GM19043 (cell line): Measurements from ENCODE around the gene CACNB2.
"Not testable (repeated sequence)": the region's sequence is repeated elsewhere in the genome, so short reads cannot be mapped to it uniquely, and the experiment has no call there.

Experiments used
- ATAC-seq: cut with Tn5 transposase; IDR thresholded peaks from one replicate; pipeline ENCODE4 v1.9.1; 2021; ENCODE audit warnings: low read depth; ENCODE audit not compliant: unreplicated experiment

The CACNB2 gene

DNA sequence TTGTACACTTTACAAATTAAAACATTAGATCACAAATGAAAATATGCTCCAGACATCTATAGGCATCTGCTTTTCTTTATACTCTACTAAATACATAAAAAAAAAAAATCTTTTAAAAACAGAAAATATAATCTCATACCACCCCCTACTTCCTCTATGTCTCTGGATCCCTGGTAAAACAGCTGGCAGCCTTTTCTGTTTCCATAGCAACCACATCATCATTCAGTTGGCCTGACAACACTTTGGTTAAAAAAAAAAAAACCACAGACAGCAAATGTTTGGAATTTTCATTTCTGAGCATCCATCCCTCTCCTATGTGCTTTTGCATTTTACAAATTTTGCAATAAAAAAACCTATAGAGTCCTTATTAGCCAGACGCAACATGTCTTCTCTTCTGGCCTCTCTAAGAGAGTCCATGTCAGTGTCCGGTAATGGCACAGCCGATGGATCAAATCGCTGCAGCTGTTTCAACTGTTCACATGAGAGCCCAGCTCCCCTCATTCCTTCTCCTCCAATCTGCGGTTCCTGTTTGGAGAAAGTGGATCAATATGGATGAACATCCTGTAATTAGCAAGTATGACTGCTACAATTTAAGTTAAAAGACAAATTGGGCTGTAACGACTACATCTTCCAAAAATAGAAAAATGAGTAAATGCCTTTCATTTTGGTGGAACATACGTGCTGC, 405.5 kb downstream of the CACNB2 start:
- no peak for ATAC-seq

DNA sequence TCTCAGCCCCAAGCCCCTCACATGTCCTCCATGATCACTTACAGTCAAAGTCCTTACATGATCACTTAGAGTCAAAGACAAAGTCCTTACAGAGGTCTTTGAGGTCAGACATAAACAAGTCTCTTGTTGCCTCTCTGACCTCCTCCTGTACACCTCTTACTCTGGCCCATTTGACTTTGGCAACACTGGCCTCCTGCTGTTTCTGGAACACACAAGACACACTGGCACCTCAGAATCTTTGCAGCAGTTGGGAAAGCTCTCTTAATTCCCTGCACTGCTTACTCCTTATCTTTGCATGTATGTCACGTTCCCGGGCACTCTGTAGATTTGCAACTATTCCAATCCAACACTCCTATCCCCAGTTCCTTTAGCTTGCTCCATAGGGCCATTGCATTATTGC, 408.9 kb downstream of the CACNB2 start:
- no peak for ATAC-seq

DNA sequence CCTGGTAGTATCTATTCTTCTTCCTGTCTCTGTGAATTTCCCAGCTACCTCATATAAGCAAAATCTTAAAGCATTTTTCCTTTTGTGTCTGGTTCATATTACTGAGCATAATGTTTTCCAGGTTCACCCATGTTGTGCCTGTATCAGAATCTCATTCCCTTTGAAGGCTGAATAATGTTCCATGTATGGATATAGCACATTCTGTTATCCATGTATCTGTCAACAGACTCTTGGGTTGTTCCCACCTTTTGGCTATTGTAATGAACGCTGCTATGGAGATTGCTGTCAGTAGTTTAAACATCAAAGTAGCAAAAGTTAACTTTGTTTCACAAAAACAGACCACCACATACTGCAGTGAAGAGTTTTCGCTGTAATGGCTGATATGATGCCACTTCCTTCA, 411.2 kb downstream of the CACNB2 start:
- no peak for ATAC-seq

DNA sequence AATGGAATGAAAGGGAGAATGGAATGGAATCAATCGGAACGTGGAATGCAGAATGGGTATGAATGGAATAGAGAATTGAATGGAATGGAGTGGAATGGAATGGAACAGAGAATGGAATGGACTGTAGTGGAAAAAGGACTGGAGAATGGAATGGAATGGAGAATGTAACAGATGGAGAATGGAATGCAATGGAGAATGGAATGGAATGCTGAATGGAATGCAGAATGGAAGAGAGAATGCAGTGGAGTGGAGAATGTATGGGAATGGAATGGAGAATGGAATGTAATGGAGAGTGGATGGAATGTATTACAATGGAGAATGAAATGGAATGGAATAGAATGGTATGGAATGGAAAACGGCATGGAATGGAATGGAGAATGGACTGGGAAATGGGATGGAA, 414.3 kb downstream of the CACNB2 start:
- ATAC-seq: no peak

DNA sequence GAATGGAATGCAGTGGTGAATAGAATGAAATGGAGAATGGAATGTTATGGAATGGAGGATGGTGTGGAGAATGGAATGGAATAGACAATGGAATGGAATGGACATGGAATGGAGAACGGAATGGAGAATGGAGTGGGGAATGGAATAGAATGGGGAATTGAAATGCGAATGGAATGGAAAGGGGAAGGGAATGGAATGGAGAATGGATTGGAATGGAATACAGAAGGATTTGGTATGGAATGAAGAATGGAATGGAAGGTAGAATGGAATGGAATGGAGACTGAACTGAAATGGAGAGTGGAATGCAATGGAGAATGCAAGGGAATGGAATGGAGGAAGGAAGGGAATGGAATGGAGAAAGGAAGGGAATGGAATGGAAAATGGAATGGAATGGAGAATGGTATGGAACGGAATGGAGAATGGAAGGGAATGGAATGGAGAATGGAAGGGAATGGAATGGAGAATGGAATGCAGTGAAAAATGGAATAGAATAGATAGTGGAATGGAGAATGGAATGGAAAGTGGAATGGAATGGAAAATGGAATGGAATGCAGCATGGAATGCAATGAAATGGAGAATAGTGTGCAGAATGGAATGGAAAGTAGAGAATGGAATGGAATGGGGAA, 416.4 kb downstream of the CACNB2 start:
- no peak for ATAC-seq

DNA sequence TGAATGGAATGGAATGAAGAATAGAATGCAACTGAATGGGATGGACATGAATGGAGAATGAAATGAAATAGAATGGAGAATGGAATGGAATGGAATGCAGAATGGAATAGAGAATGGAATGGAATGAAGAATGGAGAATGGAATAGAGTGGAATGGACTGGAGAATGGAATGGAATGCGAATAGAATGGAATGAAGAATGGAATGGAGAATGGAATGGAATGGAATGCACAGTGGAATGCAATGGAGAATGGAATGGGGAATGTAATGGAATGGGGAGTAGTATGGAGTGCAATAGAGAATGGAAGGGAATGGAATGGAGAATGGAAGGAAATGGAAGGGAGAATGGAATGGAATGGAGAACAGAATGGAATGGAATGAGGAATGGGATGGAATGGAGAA, 417.7 kb downstream of the CACNB2 start:
- no peak for ATAC-seq

DNA sequence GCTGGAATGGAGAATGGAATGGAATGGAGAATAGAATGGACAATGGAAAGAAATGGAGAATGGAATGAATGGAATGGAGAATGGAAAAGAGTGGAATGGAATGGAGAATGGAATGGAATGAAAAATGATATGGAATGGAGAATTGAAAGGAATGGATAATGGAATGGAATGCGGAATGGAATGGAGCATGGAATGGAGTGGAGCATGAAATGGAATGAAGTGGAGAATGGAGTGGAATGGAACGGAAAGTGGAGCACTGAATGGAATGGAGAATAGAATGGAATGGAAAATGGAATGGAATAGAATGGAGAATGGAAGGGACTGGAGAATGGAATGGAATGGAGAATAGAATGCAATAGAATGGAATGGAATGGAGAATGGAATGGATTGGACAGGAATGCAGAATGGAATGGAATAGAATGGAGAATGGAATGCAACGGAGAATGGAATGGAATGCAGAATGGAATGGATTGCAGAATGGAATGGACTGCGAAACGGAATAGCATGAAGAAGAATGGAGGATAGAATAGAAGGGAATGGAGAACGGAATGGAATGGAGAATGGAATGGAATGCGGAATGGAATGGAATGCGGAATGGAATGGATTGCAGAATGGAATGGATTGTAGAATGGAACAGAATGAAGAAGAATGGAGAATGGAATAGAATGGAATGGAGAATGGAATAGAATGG, 421.8 kb downstream of the CACNB2 start:
- no peak for ATAC-seq

DNA sequence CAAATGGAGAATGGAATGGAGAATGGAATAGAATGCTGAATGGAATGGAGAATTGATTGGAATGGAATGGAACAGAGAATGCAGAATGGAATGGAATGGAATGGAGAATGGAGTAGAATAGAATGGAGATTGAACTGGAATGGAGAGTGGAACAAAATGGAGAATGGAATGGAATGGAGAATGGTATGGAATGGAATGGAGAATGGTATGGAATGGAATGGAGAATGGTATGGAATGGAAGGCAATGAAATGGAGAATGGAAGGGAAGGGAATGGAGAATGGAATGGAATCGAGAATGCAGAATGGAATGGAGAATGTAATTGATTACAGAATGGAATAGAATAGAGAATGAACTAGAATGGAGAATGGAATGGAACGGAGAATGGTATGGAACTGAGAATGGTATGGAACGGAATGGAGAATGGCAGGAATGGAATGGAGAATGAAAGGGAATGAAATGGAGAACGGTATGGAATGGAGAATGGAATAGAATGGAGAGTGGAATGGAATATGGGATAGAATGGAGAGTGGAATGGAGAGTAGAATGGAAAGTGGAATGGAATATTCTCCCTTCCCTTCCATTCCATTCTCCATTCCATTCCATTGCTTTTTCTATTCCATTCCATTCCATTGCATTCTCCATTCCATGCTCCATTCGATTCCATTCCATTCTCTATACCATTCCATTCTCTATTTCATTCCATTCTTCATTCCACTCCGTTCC, 422.9 kb downstream of the CACNB2 start:
- no peak for ATAC-seq

DNA sequence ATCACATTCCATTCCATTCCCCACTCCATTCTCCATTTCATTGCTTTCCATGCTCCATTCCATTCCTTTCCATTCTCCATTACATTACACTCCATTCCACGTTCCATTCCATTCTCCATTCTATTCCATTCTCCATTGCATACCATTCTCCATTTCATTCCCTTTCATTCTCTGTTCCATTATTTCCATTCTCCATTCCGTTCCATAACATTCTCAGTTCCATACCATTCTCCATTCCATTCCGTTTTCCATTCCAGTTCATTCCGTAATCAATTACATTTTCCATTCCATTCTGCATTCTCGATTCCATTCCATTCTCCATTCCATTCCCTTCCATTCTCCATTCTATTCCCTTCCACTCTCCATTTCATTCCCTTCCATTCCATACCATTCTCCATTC, 424.8 kb downstream of the CACNB2 start:
- no peak for ATAC-seq

DNA sequence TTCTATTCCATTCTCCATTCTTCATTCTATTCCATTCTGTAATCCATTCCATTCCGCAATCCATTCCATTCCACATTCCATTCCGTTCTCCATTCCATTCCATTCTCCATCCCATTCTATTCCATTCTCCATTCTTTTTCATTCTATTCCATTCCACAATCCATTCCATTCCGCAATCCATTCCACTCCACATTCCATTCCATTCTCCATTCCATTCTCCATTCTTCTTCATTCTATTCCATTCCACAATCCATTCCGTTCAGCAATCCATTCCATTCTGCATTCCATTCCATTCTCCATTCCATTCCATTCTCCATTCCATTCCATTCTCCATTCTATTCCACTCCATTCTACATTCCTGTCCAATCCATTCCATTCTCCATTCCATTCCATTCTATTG, 426.0 kb downstream of the CACNB2 start:
- no peak for ATAC-seq

DNA sequence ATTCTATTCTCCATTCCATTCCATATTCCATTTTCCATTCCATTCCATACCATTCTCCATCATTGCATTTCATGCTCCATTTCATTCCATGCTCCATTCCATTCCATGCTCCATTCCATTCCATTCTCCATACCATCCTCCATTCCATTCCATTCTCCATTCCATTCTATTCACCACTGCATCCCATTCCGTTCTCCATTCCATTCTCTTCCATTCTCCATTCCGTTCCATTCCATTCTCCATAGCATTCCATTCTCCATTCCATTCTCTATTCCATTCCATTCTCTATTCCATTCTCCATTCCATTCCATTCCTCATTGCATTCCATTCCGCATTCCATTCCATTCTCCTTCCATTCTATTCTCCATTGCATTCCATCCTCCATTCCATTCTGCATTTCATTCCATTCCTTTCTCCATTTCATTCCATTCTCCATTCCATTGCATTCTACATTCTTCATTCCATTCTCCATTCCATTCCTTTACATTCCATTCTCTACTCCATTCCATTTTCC, 427.2 kb downstream of the CACNB2 start:
- no peak for ATAC-seq

DNA sequence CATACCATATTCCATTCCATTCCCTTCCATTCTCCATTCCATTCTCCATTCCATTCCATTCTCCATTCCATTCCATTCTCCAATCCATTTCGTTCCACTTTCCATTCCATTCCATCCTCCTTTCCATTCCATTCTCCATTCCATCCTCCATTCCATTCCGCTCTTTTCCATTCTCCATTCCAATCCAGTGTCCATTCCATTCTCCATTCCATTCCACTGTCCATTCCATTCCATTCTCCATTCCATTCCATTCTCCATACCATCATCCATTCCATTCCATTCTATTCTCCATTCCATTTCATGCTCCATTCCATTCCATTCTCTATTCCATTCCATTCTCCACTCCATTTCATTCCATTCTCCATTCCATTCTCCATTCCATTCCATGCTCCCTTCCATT, 430.2 kb downstream of the CACNB2 start:
- ATAC-seq: not testable (repeated sequence)

DNA sequence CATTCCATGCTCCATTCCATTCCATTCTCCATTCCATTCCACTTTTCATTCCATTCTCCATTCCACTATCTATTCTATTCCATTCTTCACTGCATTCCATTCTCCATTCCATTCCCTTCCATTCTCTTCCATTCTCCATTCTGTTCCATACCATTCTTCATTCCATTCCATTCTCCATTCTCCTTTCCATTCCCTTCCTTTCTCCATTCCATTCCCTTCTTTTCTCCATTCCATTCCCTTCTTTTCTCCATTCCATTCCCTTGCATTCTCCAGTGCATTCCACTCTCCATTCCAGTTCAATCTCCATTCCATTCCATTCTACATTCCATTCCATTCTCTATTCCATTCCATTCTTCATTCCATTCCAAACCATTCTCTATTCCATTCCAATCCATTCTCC, 430.9 kb downstream of the CACNB2 start:
- no peak for ATAC-seq

DNA sequence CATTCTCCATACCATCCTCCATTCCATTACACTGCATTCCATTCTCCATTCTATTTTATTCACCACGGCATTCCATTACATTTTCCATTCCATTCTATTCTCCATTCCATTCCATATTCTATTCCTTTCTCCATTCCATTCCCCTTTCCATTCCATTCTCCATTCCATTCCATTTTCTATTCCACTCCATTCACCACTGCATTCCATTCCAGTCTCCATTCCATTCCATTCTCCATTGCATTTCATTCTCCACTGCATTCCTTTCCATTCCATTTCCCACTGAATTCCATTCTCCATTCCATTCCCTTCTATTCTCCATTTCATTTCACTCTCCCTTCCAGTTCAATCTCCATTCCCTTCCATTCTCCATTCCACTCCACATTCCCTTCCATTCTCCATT, 431.6 kb downstream of the CACNB2 start:
- no peak for ATAC-seq

DNA sequence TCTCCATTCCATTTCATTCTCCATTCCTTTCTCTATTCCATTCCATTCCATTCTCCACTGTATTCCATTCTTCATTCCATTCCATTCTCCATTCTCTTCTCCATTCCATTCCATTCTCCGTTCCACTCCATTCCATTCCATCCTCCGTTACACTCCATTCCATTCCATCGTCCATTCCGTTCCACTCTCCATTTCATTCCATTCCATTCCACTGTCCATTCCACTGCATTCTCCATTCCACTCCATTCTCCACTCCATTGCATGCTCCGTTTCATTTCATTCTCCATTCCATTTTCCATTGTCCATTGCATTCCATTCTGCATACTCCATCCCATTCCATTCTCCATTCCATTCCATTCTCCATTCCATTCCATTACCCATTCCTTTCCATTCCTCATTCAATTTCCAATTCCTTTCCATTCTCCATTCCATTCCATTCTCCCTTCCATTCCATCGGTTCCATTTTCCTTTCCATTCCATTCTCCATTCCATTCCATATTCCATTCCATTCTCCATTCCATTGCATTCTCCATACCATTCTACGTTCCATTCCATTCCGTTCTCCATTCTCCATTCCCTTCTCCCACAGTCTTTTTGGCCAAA, 432.8 kb downstream of the CACNB2 start:
- ATAC-seq: no peak

DNA sequence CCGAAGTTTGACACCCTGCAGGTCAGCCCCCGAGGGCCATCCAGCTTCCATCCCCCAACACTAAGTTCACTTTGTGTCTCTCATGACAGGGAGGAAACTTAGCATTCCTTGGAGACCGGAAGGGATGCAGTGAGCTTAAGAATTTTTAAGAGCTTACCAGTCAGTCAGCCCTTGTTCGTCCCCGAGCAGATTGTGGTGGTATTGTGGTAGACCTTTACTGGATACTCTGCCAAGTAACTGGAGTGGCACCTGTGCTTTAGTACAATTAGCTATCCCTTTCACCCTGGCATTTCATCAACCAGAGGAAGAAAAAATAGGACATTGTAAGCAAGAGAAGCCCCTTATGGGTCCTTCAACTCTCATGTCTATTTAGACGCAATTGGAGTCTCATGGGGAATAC, 436.4 kb downstream of the CACNB2 start:
- no peak for ATAC-seq

DNA sequence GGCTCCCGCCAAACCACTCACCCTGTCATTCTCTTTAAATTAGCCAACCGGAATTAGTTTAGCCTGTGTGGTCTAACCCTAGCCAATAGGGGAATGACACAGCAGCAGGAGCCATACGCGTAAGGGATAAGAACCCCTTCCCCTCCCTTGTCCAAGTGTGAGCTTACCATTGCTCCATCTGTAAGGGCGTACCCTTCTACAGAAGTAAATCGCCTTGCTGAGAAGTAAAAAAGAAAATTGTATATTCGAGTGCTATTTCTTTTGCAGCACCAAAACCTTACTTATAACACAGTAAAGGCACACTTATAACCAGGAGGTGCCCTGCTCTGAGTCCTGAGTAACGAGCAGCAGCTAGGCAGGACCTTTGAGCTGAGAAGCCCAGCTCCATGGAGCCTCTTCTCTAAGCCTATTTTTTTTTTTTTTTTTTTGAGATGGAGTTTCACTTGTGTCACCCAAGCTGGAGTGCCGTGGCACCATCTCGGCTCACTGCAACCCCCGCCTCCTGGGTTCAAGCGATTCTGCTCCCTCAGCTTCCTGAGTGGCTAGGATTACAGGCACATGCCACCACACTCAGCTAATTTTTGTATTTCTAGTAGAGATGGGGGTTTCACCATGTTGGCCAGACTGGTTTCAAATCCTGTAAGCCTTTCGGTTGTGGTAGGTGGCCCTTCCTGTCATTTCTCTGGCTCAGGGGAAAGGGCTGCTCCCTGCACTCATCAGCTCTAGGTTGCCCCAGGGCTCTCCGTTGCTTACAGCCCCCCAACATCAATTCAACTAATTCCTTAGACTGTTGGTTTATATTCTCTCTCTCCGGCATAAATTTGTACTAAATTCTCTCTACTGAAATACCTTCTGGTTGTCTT, 437.8 kb downstream of the CACNB2 start:
- no peak for ATAC-seq

DNA sequence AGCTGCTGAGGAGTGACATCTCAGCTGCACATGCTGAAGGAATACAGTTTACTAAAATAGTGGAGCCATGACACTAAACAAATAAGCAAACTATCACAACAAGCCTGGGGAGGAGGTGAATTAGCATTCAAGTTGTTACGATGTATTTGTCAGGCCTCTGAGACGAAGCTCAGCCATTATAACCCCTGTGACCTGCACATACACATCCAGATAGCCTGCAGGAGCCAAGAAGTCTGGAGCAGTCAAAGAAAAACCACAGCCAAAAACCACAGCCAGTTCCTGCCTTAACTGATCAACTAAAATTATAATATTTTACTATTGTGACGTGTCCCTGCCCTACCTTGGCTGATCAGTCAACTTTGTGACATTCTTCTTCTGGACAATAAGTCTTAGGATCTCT, 442.6 kb downstream of the CACNB2 start:
- peak; percentile 72 for ATAC-seq

DNA sequence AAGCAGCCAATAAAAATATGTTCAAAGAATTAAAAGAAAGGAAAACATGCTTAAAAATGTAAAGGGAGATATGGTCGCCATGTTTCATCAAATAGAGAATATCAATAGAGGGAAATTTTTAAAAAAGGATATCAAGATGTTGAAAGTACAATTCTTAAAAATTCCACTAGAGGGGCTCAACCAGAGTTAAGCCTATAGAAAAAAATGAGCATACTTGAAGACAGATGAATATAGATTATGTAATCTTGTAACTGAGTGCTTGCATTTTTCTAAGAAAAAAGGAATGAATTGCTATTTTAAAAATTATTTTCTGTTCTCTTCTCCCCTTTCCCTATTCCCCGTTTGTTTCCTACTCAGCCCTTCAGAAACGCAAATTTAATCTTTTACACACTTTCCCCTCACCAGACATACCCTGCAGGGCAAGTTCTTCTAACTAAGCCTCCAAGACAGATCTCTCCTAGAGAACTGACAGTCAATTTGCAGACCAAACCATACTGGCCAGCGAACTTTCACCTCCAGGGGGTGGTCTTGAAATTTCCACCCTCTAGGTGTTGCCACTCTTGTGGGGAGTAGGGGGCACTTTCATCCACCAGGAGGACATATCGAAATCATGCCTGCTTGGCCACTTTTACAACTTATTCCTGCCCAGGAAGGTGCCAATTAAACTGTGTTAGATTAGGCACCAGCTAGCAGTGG, 443.5 kb downstream of the CACNB2 start:
- no peak for ATAC-seq
